ENCODE measurements around the gene DLG1. TPM values are rescaled to one million over a fixed set of nuclear protein-coding genes. Genes with fewer than 3 reads are reported as not detected.
"Not testable (repeated sequence)": the region's sequence is repeated elsewhere in the genome, so short reads cannot be mapped to it uniquely, and the experiment has no call there.

Gene DLG1
- total RNA-seq, 1 donor from 2014 or later: 157 TPM

GRCh38 chr3:197218210-197218609 is 80.2 kb downstream of the DLG1 start:
- H3K27ac Mint-ChIP-seq (ENCODE audit: unreplicated experiment): peak overlapping the region; percentile 59
- H3K4me1 Mint-ChIP-seq (ENCODE audit: low read depth): peaks cover 84% of the 10 kb centered on the region
- H3K27me3 Mint-ChIP-seq (ENCODE audit: low read depth): no peaks in the 10 kb centered on the region
- no peak for DNase-seq (ENCODE audit: low spot score)
- no peak overlapping the region for H3K4me3 Mint-ChIP-seq (ENCODE audit: unreplicated experiment)
- TF ChIP-seq CTCF (IDR thresholded peaks at IDR 0.05): no peak
- H3K9me3 Mint-ChIP-seq (ENCODE audit: low read depth): no peaks in the 10 kb centered on the region
- no peaks in the 10 kb centered on the region for H3K36me3 Mint-ChIP-seq (ENCODE audit: low read depth)

- H3K4me1 Mint-ChIP-seq (ENCODE audit: low read depth): peaks cover 84% of the 10 kb centered on the region
- H3K27me3 Mint-ChIP-seq (ENCODE audit: low read depth): no peaks in the 10 kb centered on the region
- DNase-seq (ENCODE audit: low spot score): no peak
- no peaks in the 10 kb centered on the region for H3K9me3 Mint-ChIP-seq (ENCODE audit: low read depth)
- peak overlapping the region; percentile 93 for H3K27ac Mint-ChIP-seq (ENCODE audit: unreplicated experiment)
- no peaks in the 10 kb centered on the region for H3K36me3 Mint-ChIP-seq (ENCODE audit: low read depth)
- no peak overlapping the region for H3K4me3 Mint-ChIP-seq (ENCODE audit: unreplicated experiment)
- TF ChIP-seq CTCF (IDR thresholded peaks at IDR 0.05): no peak
Measured at GRCh38 chr3:197216914-197217313, 81.5 kb downstream of the DLG1 start.

- peaks cover 86% of the 10 kb centered on the region for H3K4me1 Mint-ChIP-seq (ENCODE audit: low read depth)
- peak overlapping the region; percentile 93 for H3K27ac Mint-ChIP-seq (ENCODE audit: unreplicated experiment)
- no peaks in the 10 kb centered on the region for H3K27me3 Mint-ChIP-seq (ENCODE audit: low read depth)
- H3K4me3 Mint-ChIP-seq (ENCODE audit: unreplicated experiment): peak overlapping the region; percentile 21
- no peaks in the 10 kb centered on the region for H3K9me3 Mint-ChIP-seq (ENCODE audit: low read depth)
- no peak for DNase-seq (ENCODE audit: low spot score)
- H3K36me3 Mint-ChIP-seq (ENCODE audit: low read depth): no peaks in the 10 kb centered on the region
- TF ChIP-seq CTCF (IDR thresholded peaks at IDR 0.05): peak; percentile 25
Measured at GRCh38 chr3:197216169-197216860, 82.1 kb downstream of the DLG1 start.

GRCh38 chr3:197212290-197212689 is 86.1 kb downstream of the DLG1 start:
- Mint-ChIP-seq H3K9me3 (ENCODE audit: low read depth) (no peaks in the 10 kb centered on the region), H3K36me3 (ENCODE audit: low read depth) (peaks cover 2% of the 10 kb centered on the region), H3K4me1 (ENCODE audit: low read depth) (peaks cover 81% of the 10 kb centered on the region), H3K27me3 (ENCODE audit: low read depth) (no peaks in the 10 kb centered on the region), H3K27ac (ENCODE audit: unreplicated experiment) (peak overlapping the region; percentile 56), H3K4me3 (ENCODE audit: unreplicated experiment) (no peak overlapping the region)
- TF ChIP-seq CTCF (IDR thresholded peaks at IDR 0.05): no peak
- no peak for DNase-seq (ENCODE audit: low spot score)

- not testable (repeated sequence) for H3K36me3 Mint-ChIP-seq (ENCODE audit: low read depth); H3K4me3 Mint-ChIP-seq (ENCODE audit: unreplicated experiment); H3K27ac Mint-ChIP-seq (ENCODE audit: unreplicated experiment); H3K9me3 Mint-ChIP-seq (ENCODE audit: low read depth); DNase-seq (ENCODE audit: low spot score); H3K27me3 Mint-ChIP-seq (ENCODE audit: low read depth)
- H3K4me1 Mint-ChIP-seq (ENCODE audit: low read depth): peaks cover 75% of the 10 kb centered on the region
Measured at GRCh38 chr3:197211698-197212097, 86.7 kb downstream of the DLG1 start.

All from chondrocyte (in vitro differentiated cells).